K562 treated with DMSO at 1 percent for 24 hours (cell line): ENCODE measurements around the gene OSMR. TPM values are rescaled to one million over a fixed set of nuclear protein-coding genes. Genes with fewer than 3 reads are reported as not detected.

Experiments used
- total RNA-seq: library from RNA; unstranded; fragments of 300-600 nt; gene quantifications from 2 replicates; pipeline ENCODE4 v1.2.3, GENCODE V29; 2022; ENCODE audit warnings: low read depth; ENCODE audit not compliant: insufficient read depth

The OSMR gene
- total RNA-seq = 2.6 and 2.8 TPM in 2 replicates

GRCh38 chr5:38845526-38846378 is at the start of gene OSMR:
Gene OSMR (plus strand): TSS chr5:38846012. CDS start chr5:38869045, 23,033 bp downstream.

Other genes with a start within 250 kb of the OSMR start
- 6.1 and 8.5 TPM in 2 replicates for gene RICTOR, start 228.4 kb downstream of the OSMR start, total RNA-seq